ENCODE data around the gene PRR11.
"Not testable (repeated sequence)": the region's sequence is repeated elsewhere in the genome, so short reads cannot be mapped to it uniquely, and the experiment has no call there.

Gene PRR11

DNA sequence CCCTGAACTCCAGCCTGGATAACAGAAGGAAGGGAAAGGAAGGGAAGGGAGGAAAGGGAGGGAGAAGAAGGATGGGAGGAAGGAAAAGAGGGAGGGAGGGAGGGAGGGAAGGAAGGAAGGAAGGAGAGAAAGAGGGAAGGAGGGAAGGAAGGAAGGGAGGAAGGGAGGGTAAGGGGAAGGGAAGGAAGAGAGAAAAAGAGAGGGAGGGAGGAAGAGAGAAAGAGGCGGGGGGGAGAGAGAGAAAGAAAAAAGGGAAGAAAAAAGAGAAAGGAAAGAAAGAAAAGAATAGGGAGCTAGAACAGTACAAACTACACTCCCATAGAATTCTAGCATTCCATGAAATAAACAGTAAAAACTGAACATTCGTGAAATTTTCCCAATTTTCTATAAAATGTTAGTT lies 25.7 kb upstream of the PRR11 start:
- no peak overlapping the region for H2AK5ac ChIP-seq (ENCODE audit: low read length)
- no peaks in the 10 kb centered on the region for H3K27me3 ChIP-seq (ENCODE audit: insufficient read depth, low read length, poor library complexity)
- no peaks in the 10 kb centered on the region for H3K79me1 ChIP-seq (ENCODE audit: low read length)
- DNase-seq = no peak
- H3K4me1 ChIP-seq (ENCODE audit: control insufficient read depth, low read depth, low read length) = no peaks in the 10 kb centered on the region
- H3K56ac ChIP-seq (ENCODE audit: low read length) = no peak overlapping the region
- no peak overlapping the region for H3K9ac ChIP-seq (ENCODE audit: low read length)
- 100% methylated on average over 1 of the region's 2 CpGs for WGBS (ENCODE audit: extremely low coverage, insufficient coverage, low lambda C conversion rate)
- no peak overlapping the region for H3K27ac ChIP-seq (ENCODE audit: low read depth, low read length)
- H3K36me3 ChIP-seq (ENCODE audit: control insufficient read depth, insufficient read depth, low read length) = no peaks in the 10 kb centered on the region
- no peak overlapping the region for H3K4ac ChIP-seq (ENCODE audit: low read depth, low read length)
- H3K79me2 ChIP-seq (ENCODE audit: control insufficient read depth, insufficient read depth, low read length) = peaks cover 7% of the 10 kb centered on the region
- H3K4me3 ChIP-seq (ENCODE audit: low read length) = no peak overlapping the region
- H2BK5ac ChIP-seq (ENCODE audit: low read length) = no peak overlapping the region
- no peak overlapping the region for H3K18ac ChIP-seq (ENCODE audit: low read length)
- no peak overlapping the region for H2BK15ac ChIP-seq (replicated peaks; ENCODE audit: low read depth)
- no peak overlapping the region for H3K23ac ChIP-seq (ENCODE audit: low read length)
- no peak overlapping the region for H4K5ac ChIP-seq (ENCODE audit: low read length)
- no peak overlapping the region for H3K4me2 ChIP-seq (ENCODE audit: low read length)
- H2BK120ac ChIP-seq (ENCODE audit: low read depth, low read length) = no peak overlapping the region
- H4K8ac ChIP-seq (ENCODE audit: low read depth, low read length) = no peak overlapping the region

DNA sequence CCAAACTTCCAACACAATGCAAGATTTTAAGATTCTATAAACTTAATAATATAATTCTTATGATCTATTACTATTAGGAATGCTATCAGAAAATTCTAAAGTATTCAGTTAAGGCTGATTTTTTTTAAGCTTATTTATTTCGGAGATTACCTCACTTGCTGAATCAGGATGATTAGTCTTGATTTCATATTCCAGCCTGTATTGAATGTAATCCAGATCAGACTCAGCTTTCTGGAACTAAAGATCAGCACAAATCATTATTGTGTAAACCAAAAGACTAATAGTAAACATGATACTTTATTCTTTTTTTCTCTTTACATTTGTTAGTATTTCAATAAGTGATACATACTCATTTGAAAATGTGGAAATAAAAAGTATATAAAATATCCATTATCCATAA lies 24.4 kb upstream of the PRR11 start:
- Histone ChIP-seq H3K4me3 (ENCODE audit: low read length) (no peak overlapping the region), H3K79me2 (ENCODE audit: control insufficient read depth, insufficient read depth, low read length) (peaks cover 10% of the 10 kb centered on the region)

GRCh38 chr17:59138339-59138738 lies 17.2 kb upstream of the PRR11 start:
- H3K36me3 ChIP-seq (ENCODE audit: control insufficient read depth, insufficient read depth, low read length); H2BK15ac ChIP-seq (replicated peaks; ENCODE audit: low read depth); H2AK5ac ChIP-seq (ENCODE audit: low read length); H2BK5ac ChIP-seq (ENCODE audit: low read length); DNase-seq; H4K8ac ChIP-seq (ENCODE audit: low read depth, low read length); H3K4me2 ChIP-seq (ENCODE audit: low read length); H3K4me1 ChIP-seq (ENCODE audit: control insufficient read depth, low read depth, low read length); H3K18ac ChIP-seq (ENCODE audit: low read length); H3K27ac ChIP-seq (ENCODE audit: low read depth, low read length); H3K27me3 ChIP-seq (ENCODE audit: insufficient read depth, low read length, poor library complexity); H4K5ac ChIP-seq (ENCODE audit: low read length); H3K4ac ChIP-seq (ENCODE audit: low read depth, low read length); H3K4me3 ChIP-seq (ENCODE audit: low read length); H3K79me1 ChIP-seq (ENCODE audit: low read length); H3K9ac ChIP-seq (ENCODE audit: low read length); H2BK120ac ChIP-seq (ENCODE audit: low read depth, low read length); H3K23ac ChIP-seq (ENCODE audit: low read length); H3K56ac ChIP-seq (ENCODE audit: low read length): not testable (repeated sequence)
- WGBS (ENCODE audit: extremely low coverage, insufficient coverage, low lambda C conversion rate) = no CpG with 5 or more reads among the region's 10 CpGs
- H3K79me2 ChIP-seq (ENCODE audit: control insufficient read depth, insufficient read depth, low read length) = peaks cover 33% of the 10 kb centered on the region

More for the DNA sequence above, 24.4 kb upstream of the PRR11 start:
- H2BK15ac ChIP-seq (replicated peaks; ENCODE audit: low read depth) = no peak overlapping the region
- H3K36me3 ChIP-seq (ENCODE audit: control insufficient read depth, insufficient read depth, low read length) = no peaks in the 10 kb centered on the region
- WGBS (ENCODE audit: extremely low coverage, insufficient coverage, low lambda C conversion rate) = no CpG with 5 or more reads among the region's 1 CpG
- H3K23ac ChIP-seq (ENCODE audit: low read length) = no peak overlapping the region
- H3K18ac ChIP-seq (ENCODE audit: low read length) = no peak overlapping the region
- H3K56ac ChIP-seq (ENCODE audit: low read length) = no peak overlapping the region
- H3K27me3 ChIP-seq (ENCODE audit: insufficient read depth, low read length, poor library complexity) = no peaks in the 10 kb centered on the region
- H3K79me1 ChIP-seq (ENCODE audit: low read length) = no peaks in the 10 kb centered on the region
- no peak overlapping the region for H2BK5ac ChIP-seq (ENCODE audit: low read length)
- DNase-seq = no peak
- H4K8ac ChIP-seq (ENCODE audit: low read depth, low read length) = no peak overlapping the region
- H4K5ac ChIP-seq (ENCODE audit: low read length) = no peak overlapping the region
- no peaks in the 10 kb centered on the region for H3K4me1 ChIP-seq (ENCODE audit: control insufficient read depth, low read depth, low read length)
- H3K4me2 ChIP-seq (ENCODE audit: low read length) = no peak overlapping the region
- no peak overlapping the region for H2AK5ac ChIP-seq (ENCODE audit: low read length)
- H3K27ac ChIP-seq (ENCODE audit: low read depth, low read length) = no peak overlapping the region
- H3K4ac ChIP-seq (ENCODE audit: low read depth, low read length) = no peak overlapping the region
- no peak overlapping the region for H2BK120ac ChIP-seq (ENCODE audit: low read depth, low read length)
- H3K9ac ChIP-seq (ENCODE audit: low read length) = no peak overlapping the region

- Histone ChIP-seq H2BK120ac (ENCODE audit: low read depth, low read length) (no peak overlapping the region), H2BK5ac (ENCODE audit: low read length) (no peak overlapping the region), H3K9ac (ENCODE audit: low read length) (no peak overlapping the region), H3K36me3 (ENCODE audit: control insufficient read depth, insufficient read depth, low read length) (no peaks in the 10 kb centered on the region), H4K8ac (ENCODE audit: low read depth, low read length) (no peak overlapping the region), H3K79me2 (ENCODE audit: control insufficient read depth, insufficient read depth, low read length) (peaks cover 44% of the 10 kb centered on the region), H3K4me1 (ENCODE audit: control insufficient read depth, low read depth, low read length) (no peaks in the 10 kb centered on the region), H2AK5ac (ENCODE audit: low read length) (no peak overlapping the region), H2BK15ac (replicated peaks; ENCODE audit: low read depth) (no peak overlapping the region), H3K23ac (ENCODE audit: low read length) (no peak overlapping the region), H3K27me3 (ENCODE audit: insufficient read depth, low read length, poor library complexity) (no peaks in the 10 kb centered on the region), H3K56ac (ENCODE audit: low read length) (no peak overlapping the region), H3K4me2 (ENCODE audit: low read length) (no peak overlapping the region), H3K4ac (ENCODE audit: low read depth, low read length) (no peak overlapping the region), H3K27ac (ENCODE audit: low read depth, low read length) (no peak overlapping the region), H3K4me3 (ENCODE audit: low read length) (no peak overlapping the region), H3K79me1 (ENCODE audit: low read length) (peaks cover 5% of the 10 kb centered on the region), H4K5ac (ENCODE audit: low read length) (no peak overlapping the region), H3K18ac (ENCODE audit: low read length) (no peak overlapping the region)
- no peak for DNase-seq
- WGBS (ENCODE audit: extremely low coverage, insufficient coverage, low lambda C conversion rate) = no CpG with 5 or more reads among the region's 4 CpGs
Measured at GRCh38 chr17:59139939-59140338, 15.6 kb upstream of the PRR11 start.

GRCh38 chr17:59141860-59142259 lies 13.7 kb upstream of the PRR11 start:
- Histone ChIP-seq H3K4me1 (ENCODE audit: control insufficient read depth, low read depth, low read length) (no peaks in the 10 kb centered on the region), H4K5ac (ENCODE audit: low read length) (no peak overlapping the region), H4K8ac (ENCODE audit: low read depth, low read length) (no peak overlapping the region), H2BK5ac (ENCODE audit: low read length) (no peak overlapping the region), H3K18ac (ENCODE audit: low read length) (no peak overlapping the region), H2BK15ac (replicated peaks; ENCODE audit: low read depth) (no peak overlapping the region), H3K4ac (ENCODE audit: low read depth, low read length) (no peak overlapping the region), H3K56ac (ENCODE audit: low read length) (no peak overlapping the region), H3K4me3 (ENCODE audit: low read length) (no peak overlapping the region), H3K23ac (ENCODE audit: low read length) (no peak overlapping the region), H3K9ac (ENCODE audit: low read length) (no peak overlapping the region), H3K27ac (ENCODE audit: low read depth, low read length) (no peak overlapping the region), H3K36me3 (ENCODE audit: control insufficient read depth, insufficient read depth, low read length) (no peaks in the 10 kb centered on the region), H3K4me2 (ENCODE audit: low read length) (no peak overlapping the region), H3K79me2 (ENCODE audit: control insufficient read depth, insufficient read depth, low read length) (peaks cover 52% of the 10 kb centered on the region), H3K27me3 (ENCODE audit: insufficient read depth, low read length, poor library complexity) (no peaks in the 10 kb centered on the region), H2BK120ac (ENCODE audit: low read depth, low read length) (no peak overlapping the region), H2AK5ac (ENCODE audit: low read length) (no peak overlapping the region), H3K79me1 (ENCODE audit: low read length) (peaks cover 5% of the 10 kb centered on the region)
- no CpG with 5 or more reads among the region's 1 CpG for WGBS (ENCODE audit: extremely low coverage, insufficient coverage, low lambda C conversion rate)
- DNase-seq = no peak

GRCh38 chr17:59145571-59146096 lies 9.9 kb upstream of the PRR11 start:
- Histone ChIP-seq H3K4me3 (ENCODE audit: low read length) (no peak overlapping the region), H2BK120ac (ENCODE audit: low read depth, low read length) (no peak overlapping the region), H3K27ac (ENCODE audit: low read depth, low read length) (no peak overlapping the region), H3K23ac (ENCODE audit: low read length) (no peak overlapping the region), H4K8ac (ENCODE audit: low read depth, low read length) (no peak overlapping the region), H3K79me2 (ENCODE audit: control insufficient read depth, insufficient read depth, low read length) (peaks cover 70% of the 10 kb centered on the region), H3K4me1 (ENCODE audit: control insufficient read depth, low read depth, low read length) (no peaks in the 10 kb centered on the region), H4K5ac (ENCODE audit: low read length) (no peak overlapping the region), H3K18ac (ENCODE audit: low read length) (no peak overlapping the region), H2AK5ac (ENCODE audit: low read length) (no peak overlapping the region), H3K56ac (ENCODE audit: low read length) (no peak overlapping the region), H3K27me3 (ENCODE audit: insufficient read depth, low read length, poor library complexity) (no peaks in the 10 kb centered on the region), H3K79me1 (ENCODE audit: low read length) (peaks cover 9% of the 10 kb centered on the region), H2BK15ac (replicated peaks; ENCODE audit: low read depth) (no peak overlapping the region), H3K4me2 (ENCODE audit: low read length) (no peak overlapping the region), H2BK5ac (ENCODE audit: low read length) (no peak overlapping the region), H3K36me3 (ENCODE audit: control insufficient read depth, insufficient read depth, low read length) (no peaks in the 10 kb centered on the region), H3K9ac (ENCODE audit: low read length) (no peak overlapping the region), H3K4ac (ENCODE audit: low read depth, low read length) (no peak overlapping the region)
- no CpG with 5 or more reads among the region's 4 CpGs for WGBS (ENCODE audit: extremely low coverage, insufficient coverage, low lambda C conversion rate)
- DNase-seq = no peak

All from mesendoderm (in vitro differentiated cells).